Lower leg skin (tissue), 3 donors: ENCODE results near the gene IL1RAPL1.

Experiments
- POLR2A ChIP-seq, 2 donors: fragments of 450-650 bp; IDR thresholded peaks; one replicate each; pipeline ENCODE4 v1.6.1; 2016 to 2017; ENCODE audit warnings: antibody characterized with exemption in 2 of 2, mild to moderate bottlenecking in 1 of 2, moderate library complexity in 1 of 2
- TF ChIP-seq, protein P1 (sequence below), 3 donors: fragments of 450-650 bp; IDR thresholded peaks; one replicate each; pipeline ENCODE4 v1.5.1; 2016; ENCODE audit warnings: antibody characterized with exemption in 3 of 3, mild to moderate bottlenecking in 3 of 3, moderate library complexity in 2 of 3

DNA sequence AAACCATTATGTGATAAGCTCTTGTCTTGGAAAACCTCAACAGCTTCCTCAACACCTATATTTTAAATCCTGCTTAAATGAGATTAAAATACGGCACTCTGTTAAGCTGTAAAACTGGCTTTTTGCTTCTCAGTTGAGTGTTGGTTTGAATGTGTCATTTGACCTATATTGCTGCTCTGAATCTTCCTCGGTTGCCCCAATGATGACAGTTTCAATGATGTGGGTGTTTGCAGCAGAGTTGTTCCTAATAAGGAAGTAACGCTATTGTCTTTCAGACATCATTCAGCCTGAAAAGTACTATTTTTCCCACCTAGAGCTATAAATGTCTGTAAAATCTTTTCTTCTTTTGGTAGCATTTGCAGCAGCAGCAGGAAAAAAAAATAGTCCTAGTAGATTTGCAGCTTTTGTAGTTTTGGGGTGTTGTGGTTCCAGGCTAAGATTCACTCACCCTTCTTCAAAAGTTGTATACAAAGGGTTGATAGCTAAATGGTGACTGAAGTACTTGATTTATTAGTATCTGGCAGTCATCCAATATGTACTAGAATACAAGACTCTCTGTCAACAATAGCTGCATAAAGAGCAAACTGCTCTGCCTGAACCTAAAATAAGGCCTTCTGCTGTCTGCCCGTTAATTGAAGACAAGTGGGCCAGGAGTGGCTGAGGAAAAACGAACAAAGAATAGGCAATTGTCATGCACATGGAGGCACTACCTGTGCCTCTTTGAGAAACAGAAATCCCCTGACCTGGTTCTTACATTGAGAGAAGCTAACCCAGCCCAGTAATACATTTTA lies 333.1 kb downstream of the IL1RAPL1 start:
- TF ChIP-seq, protein P1, sequence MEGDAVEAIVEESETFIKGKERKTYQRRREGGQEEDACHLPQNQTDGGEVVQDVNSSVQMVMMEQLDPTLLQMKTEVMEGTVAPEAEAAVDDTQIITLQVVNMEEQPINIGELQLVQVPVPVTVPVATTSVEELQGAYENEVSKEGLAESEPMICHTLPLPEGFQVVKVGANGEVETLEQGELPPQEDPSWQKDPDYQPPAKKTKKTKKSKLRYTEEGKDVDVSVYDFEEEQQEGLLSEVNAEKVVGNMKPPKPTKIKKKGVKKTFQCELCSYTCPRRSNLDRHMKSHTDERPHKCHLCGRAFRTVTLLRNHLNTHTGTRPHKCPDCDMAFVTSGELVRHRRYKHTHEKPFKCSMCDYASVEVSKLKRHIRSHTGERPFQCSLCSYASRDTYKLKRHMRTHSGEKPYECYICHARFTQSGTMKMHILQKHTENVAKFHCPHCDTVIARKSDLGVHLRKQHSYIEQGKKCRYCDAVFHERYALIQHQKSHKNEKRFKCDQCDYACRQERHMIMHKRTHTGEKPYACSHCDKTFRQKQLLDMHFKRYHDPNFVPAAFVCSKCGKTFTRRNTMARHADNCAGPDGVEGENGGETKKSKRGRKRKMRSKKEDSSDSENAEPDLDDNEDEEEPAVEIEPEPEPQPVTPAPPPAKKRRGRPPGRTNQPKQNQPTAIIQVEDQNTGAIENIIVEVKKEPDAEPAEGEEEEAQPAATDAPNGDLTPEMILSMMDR (IDR thresholded peaks at IDR 0.05), result no peak
- no peak for TF ChIP-seq POLR2A (IDR thresholded peaks at IDR 0.05)
